HepG2 (cell line): Measurements from ENCODE around the gene NEAT1. TPM values are rescaled to one million over a fixed set of nuclear protein-coding genes. Genes with fewer than 3 reads are reported as not detected.

Source experiments
- GATAD1 ChIP-seq: IDR thresholded peaks from 2 replicates; pipeline ENCODE4 v1.6.1; 2016; ENCODE audit warnings: missing genetic modification reagents, missing compliant biosample characterization
- KDM5B ChIP-seq: sonication (generic); formaldehyde crosslinking; IDR thresholded peaks from 2 replicates; pipeline ENCODE4 v1.4.0; 2020; ENCODE audit warnings: missing genetic modification reagents, mild to moderate bottlenecking, borderline replicate concordance
- MED13 ChIP-seq: sonication (generic); formaldehyde crosslinking; IDR thresholded peaks from 2 replicates; pipeline ENCODE4 v1.5.0; 2020; ENCODE audit warnings: missing genetic modification reagents
- MEIS2 ChIP-seq: sonication (generic); formaldehyde crosslinking; IDR thresholded peaks from 2 replicates; pipeline ENCODE4 v1.9.0; 2021; ENCODE audit warnings: mild to moderate bottlenecking, missing genetic modification reagents
- MIER3 ChIP-seq: IDR thresholded peaks from 2 replicates; pipeline ENCODE4 v1.6.1; 2016; ENCODE audit warnings: missing compliant biosample characterization, borderline replicate concordance
- PRPF4 ChIP-seq: fragments of 200-400 bp; formaldehyde crosslinking; IDR thresholded peaks from 2 replicates; pipeline ENCODE4 v1.6.1; 2016; ENCODE audit warnings: low read length, low read depth; ENCODE audit not compliant: poor library complexity, severe bottlenecking
- RNF2 ChIP-seq: fragments of 450-650 bp; conservative IDR thresholded peaks from 2 replicates; pipeline ENCODE4 v1.6.1; 2016; ENCODE audit warnings: low read depth
- ZFY ChIP-seq: sonication (generic); formaldehyde crosslinking; IDR thresholded peaks from 2 replicates; pipeline ENCODE4 v1.4.0; 2020; ENCODE audit warnings: missing genetic modification reagents
- ZNF101 ChIP-seq: sonication (generic); formaldehyde crosslinking; IDR thresholded peaks from 2 replicates; pipeline ENCODE4 v1.4.0; 2020; ENCODE audit warnings: mild to moderate bottlenecking, low read depth, missing genetic modification reagents, borderline replicate concordance
- ZNF296 ChIP-seq: sonication (generic); formaldehyde crosslinking; conservative IDR thresholded peaks from 2 replicates; pipeline ENCODE4 v1.5.0; 2020; ENCODE audit warnings: mild to moderate bottlenecking, missing genetic modification reagents
- ZNF44 ChIP-seq: sonication (generic); formaldehyde crosslinking; IDR thresholded peaks from 2 replicates; pipeline ENCODE4 v1.5.1; 2020; ENCODE audit warnings: mild to moderate bottlenecking, missing genetic modification reagents
- ZNF546 ChIP-seq: sonication (generic); formaldehyde crosslinking; conservative IDR thresholded peaks from 2 replicates; pipeline ENCODE4 v1.8.1; 2023; ENCODE audit warnings: mild to moderate bottlenecking, missing genetic modification reagents
- ZNF776 ChIP-seq: sonication (generic); formaldehyde crosslinking; IDR thresholded peaks from 2 replicates; pipeline ENCODE4 v1.4.0; 2020; ENCODE audit warnings: mild to moderate bottlenecking, missing genetic modification reagents
- polyA plus RNA-seq, 8 experiments: library from polyadenylated mRNA; depleted of rRNA in 3 of 8; stranded (reverse) in 7 of 8; unstranded in 1 of 8; fragments of >200 nt; fragmentation: Illumina TruSeq in 4 of 8; extraction: Trizol in 4 of 8; gene quantifications; 2 replicates each; pipeline versions ENCODE4 v1.2.1 to v1.2.3, GENCODE V29; 2011 to 2016; ENCODE audit warnings: low read depth in 4 of 8, missing spikeins in 1 of 8, mixed read lengths in 1 of 8; ENCODE audit not compliant: insufficient read depth in 1 of 8
- total RNA-seq, 5 experiments: library from RNA; depleted of rRNA; stranded (reverse); fragments of >200 nt; fragmentation: Illumina TruSeq; extraction: Trizol; gene quantifications; 2 replicates each; pipeline ENCODE4 v1.2.3, GENCODE V29; 2016; ENCODE audit warnings: low read depth in 1 of 5
- TF ChIP-seq, protein P1 (sequence below): IDR thresholded peaks from 2 replicates; pipeline ENCODE4 v1.6.1; 2016; ENCODE audit warnings: low read depth, control low read depth
- TF ChIP-seq, protein P2 (sequence below): IDR thresholded peaks from 2 replicates; pipeline ENCODE4 v1.6.1; 2016
- TF ChIP-seq, protein P3 (sequence below): sonication (generic); formaldehyde crosslinking; conservative IDR thresholded peaks from 2 replicates; pipeline ENCODE4 v1.4.0; 2020; ENCODE audit warnings: missing genetic modification reagents
- TF ChIP-seq, protein P4 (sequence below): sonication (generic); formaldehyde crosslinking; IDR thresholded peaks from 2 replicates; pipeline ENCODE4 v1.8.1; 2022; ENCODE audit warnings: low read depth, mild to moderate bottlenecking, missing genetic modification reagents
- TF ChIP-seq, protein P5 (sequence below): sonication (generic); formaldehyde crosslinking; IDR thresholded peaks from 2 replicates; pipeline ENCODE4 v1.4.0; 2020; ENCODE audit warnings: missing genetic modification reagents
- TF ChIP-seq, protein P6 (sequence below): sonication (generic); formaldehyde crosslinking; IDR thresholded peaks from 2 replicates; pipeline ENCODE4 v1.5.0; 2020; ENCODE audit warnings: missing genetic modification reagents

NEAT1 gene
- total and polyA plus RNA-seq, 2 of the 13 experiments (the other 11 are each of a cell fraction or from before 2014, with no cell fraction given): 20.5 to 41.2 TPM

DNA sequence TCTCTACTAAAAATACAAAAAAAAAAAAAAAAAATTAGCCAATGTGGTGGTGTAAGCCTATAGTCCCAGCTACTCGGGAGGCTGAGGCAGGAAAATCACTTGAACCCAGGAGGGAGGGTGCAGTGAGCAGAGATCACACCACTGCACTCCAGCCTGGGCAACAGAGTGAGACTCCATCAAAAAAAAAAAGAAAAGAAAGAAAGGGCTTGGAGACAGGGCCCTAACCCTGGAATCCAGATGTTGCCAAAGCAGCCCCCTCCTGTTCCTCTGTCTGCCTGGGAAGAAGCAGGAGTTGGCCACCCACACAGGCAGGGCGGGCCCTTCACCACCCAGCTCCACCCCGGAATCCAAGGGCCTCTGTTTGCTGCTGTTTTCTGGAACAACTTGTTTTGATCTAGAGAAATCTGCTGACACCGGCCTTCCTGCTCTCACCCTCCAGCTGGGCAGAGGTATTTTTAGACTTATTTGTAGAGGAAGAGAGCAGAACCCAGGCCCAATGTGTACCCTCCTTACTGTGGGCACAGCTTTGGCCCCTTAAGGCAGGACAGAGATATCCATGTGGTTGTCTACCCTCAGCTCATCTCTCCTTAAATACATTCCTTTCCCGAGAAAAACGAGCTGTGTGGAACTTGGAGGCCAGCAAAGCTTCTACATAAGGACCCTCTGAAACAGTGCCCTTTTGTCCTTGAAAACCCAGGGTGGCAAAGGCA, 2.7 kb upstream of the NEAT1 start (continued):
- TF ChIP-seq, protein P1, sequence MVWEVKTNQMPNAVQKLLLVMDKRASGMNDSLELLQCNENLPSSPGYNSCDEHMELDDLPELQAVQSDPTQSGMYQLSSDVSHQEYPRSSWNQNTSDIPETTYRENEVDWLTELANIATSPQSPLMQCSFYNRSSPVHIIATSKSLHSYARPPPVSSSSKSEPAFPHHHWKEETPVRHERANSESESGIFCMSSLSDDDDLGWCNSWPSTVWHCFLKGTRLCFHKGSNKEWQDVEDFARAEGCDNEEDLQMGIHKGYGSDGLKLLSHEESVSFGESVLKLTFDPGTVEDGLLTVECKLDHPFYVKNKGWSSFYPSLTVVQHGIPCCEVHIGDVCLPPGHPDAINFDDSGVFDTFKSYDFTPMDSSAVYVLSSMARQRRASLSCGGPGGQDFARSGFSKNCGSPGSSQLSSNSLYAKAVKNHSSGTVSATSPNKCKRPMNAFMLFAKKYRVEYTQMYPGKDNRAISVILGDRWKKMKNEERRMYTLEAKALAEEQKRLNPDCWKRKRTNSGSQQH: no peak
- TF ChIP-seq, protein P2, sequence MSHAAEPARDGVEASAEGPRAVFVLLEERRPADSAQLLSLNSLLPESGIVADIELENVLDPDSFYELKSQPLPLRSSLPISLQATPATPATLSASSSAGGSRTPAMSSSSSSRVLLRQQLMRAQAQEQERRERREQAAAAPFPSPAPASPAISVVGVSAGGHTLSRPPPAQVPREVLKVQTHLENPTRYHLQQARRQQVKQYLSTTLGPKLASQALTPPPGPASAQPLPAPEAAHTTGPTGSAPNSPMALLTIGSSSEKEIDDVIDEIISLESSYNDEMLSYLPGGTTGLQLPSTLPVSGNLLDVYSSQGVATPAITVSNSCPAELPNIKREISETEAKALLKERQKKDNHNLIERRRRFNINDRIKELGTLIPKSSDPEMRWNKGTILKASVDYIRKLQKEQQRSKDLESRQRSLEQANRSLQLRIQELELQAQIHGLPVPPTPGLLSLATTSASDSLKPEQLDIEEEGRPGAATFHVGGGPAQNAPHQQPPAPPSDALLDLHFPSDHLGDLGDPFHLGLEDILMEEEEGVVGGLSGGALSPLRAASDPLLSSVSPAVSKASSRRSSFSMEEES (CRISPR knock-in tag): peak; percentile 71
- TF ChIP-seq ZNF101 (CRISPR knock-in tag) (no peak), MED13 (CRISPR knock-in tag) (no peak; the same call in none of the 2 replicates), MEIS2 (no peak), GATAD1 (0 out of 2 replicates have a peak, but pooled peaks have one; percentile 30), PRPF4 (no peak), ZFY (no peak), ZNF44 (CRISPR knock-in tag) (no peak), MIER3 (peak; percentile 21; the same call in 1 of the 2 replicates), KDM5B (CRISPR knock-in tag) (no peak), ZNF296 (no peak), RNF2 (no peak), ZNF776 (CRISPR knock-in tag) (no peak), ZNF546 (CRISPR knock-in tag) (no peak)
- TF ChIP-seq, protein P3, sequence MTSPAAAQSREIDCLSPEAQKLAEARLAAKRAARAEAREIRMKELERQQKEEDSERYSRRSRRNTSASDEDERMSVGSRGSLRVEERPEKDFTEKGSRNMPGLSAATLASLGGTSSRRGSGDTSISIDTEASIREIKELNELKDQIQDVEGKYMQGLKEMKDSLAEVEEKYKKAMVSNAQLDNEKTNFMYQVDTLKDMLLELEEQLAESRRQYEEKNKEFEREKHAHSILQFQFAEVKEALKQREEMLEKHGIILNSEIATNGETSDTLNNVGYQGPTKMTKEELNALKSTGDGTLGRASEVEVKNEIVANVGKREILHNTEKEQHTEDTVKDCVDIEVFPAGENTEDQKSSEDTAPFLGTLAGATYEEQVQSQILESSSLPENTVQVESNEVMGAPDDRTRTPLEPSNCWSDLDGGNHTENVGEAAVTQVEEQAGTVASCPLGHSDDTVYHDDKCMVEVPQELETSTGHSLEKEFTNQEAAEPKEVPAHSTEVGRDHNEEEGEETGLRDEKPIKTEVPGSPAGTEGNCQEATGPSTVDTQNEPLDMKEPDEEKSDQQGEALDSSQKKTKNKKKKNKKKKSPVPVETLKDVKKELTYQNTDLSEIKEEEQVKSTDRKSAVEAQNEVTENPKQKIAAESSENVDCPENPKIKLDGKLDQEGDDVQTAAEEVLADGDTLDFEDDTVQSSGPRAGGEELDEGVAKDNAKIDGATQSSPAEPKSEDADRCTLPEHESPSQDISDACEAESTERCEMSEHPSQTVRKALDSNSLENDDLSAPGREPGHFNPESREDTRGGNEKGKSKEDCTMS (CRISPR knock-in tag): no peak
- TF ChIP-seq, protein P4, sequence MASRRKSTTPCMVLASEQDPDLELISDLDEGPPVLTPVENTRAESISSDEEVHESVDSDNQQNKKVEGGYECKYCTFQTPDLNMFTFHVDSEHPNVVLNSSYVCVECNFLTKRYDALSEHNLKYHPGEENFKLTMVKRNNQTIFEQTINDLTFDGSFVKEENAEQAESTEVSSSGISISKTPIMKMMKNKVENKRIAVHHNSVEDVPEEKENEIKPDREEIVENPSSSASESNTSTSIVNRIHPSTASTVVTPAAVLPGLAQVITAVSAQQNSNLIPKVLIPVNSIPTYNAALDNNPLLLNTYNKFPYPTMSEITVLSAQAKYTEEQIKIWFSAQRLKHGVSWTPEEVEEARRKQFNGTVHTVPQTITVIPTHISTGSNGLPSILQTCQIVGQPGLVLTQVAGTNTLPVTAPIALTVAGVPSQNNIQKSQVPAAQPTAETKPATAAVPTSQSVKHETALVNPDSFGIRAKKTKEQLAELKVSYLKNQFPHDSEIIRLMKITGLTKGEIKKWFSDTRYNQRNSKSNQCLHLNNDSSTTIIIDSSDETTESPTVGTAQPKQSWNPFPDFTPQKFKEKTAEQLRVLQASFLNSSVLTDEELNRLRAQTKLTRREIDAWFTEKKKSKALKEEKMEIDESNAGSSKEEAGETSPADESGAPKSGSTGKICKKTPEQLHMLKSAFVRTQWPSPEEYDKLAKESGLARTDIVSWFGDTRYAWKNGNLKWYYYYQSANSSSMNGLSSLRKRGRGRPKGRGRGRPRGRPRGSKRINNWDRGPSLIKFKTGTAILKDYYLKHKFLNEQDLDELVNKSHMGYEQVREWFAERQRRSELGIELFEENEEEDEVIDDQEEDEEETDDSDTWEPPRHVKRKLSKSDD (CRISPR knock-in tag): no peak
- TF ChIP-seq, protein P5, sequence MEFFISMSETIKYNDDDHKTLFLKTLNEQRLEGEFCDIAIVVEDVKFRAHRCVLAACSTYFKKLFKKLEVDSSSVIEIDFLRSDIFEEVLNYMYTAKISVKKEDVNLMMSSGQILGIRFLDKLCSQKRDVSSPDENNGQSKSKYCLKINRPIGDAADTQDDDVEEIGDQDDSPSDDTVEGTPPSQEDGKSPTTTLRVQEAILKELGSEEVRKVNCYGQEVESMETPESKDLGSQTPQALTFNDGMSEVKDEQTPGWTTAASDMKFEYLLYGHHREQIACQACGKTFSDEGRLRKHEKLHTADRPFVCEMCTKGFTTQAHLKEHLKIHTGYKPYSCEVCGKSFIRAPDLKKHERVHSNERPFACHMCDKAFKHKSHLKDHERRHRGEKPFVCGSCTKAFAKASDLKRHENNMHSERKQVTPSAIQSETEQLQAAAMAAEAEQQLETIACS: no peak
- TF ChIP-seq, protein P6, sequence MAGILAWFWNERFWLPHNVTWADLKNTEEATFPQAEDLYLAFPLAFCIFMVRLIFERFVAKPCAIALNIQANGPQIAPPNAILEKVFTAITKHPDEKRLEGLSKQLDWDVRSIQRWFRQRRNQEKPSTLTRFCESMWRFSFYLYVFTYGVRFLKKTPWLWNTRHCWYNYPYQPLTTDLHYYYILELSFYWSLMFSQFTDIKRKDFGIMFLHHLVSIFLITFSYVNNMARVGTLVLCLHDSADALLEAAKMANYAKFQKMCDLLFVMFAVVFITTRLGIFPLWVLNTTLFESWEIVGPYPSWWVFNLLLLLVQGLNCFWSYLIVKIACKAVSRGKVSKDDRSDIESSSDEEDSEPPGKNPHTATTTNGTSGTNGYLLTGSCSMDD (CRISPR knock-in tag): no peak
